ENCODE results near the gene STIMATE.

DNA sequence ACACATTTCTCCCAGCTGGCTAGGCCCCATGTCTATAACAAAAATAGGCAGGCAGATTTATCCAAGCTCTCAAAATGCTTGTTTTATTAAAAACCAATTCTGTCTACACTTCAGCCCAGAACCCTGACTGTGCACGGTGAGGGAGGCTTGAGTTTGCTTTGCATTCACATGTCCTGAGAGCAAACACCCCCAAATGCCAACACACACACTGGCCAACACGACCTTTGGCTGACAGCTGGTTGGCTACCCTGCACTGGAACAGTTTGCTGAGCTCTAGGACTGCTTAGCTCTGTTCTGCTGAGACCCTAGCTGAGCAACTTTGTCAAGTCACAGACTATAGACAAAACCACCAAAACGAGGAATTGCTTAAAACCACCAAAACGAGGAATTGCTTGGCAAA, 3.6 kb downstream of the STIMATE start:
- TF ChIP-seq, protein P1, sequence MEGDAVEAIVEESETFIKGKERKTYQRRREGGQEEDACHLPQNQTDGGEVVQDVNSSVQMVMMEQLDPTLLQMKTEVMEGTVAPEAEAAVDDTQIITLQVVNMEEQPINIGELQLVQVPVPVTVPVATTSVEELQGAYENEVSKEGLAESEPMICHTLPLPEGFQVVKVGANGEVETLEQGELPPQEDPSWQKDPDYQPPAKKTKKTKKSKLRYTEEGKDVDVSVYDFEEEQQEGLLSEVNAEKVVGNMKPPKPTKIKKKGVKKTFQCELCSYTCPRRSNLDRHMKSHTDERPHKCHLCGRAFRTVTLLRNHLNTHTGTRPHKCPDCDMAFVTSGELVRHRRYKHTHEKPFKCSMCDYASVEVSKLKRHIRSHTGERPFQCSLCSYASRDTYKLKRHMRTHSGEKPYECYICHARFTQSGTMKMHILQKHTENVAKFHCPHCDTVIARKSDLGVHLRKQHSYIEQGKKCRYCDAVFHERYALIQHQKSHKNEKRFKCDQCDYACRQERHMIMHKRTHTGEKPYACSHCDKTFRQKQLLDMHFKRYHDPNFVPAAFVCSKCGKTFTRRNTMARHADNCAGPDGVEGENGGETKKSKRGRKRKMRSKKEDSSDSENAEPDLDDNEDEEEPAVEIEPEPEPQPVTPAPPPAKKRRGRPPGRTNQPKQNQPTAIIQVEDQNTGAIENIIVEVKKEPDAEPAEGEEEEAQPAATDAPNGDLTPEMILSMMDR (IDR thresholded peaks at IDR 0.05; ENCODE audit: low read length) = no peak
- TF ChIP-seq EZH2 (optimal IDR thresholded peaks at IDR 0.05; ENCODE audit: low read depth, low read length) (no peak), EZH2phosphoT487 (IDR thresholded peaks at IDR 0.05; ENCODE audit: low read length) (no peak)
